ENCODE measurements around the gene CLRN2.

GRCh38 chr4:17531538-17532285 lies 16.7 kb downstream of the CLRN2 start:
- TF ChIP-seq YY1 (IDR thresholded peaks at IDR 0.05; ENCODE audit: insufficient read depth, insufficient read length): no peak
- TF ChIP-seq SUZ12 (IDR thresholded peaks at IDR 0.05; ENCODE audit: extremely low read depth, insufficient read depth, insufficient read length): no peak
